Activated CD4-positive, alpha-beta T cell treated with anti-CD3 and anti-CD28 coated beads, Interleukin-2, amount 10 ng/mL, durations not matched to agents 7 days and 5 days (primary cell): ENCODE data around the gene KCNC1. TPM values are rescaled to one million over a fixed set of nuclear protein-coding genes. Genes with fewer than 3 reads are reported as not detected.

Source experiments
- CTCF ChIA-PET: fragments of 350-600 bp; sonication (Branson Sonifier 250); formaldehyde crosslinking; loops from one replicate; lab custom pipeline; 2021; ENCODE audit warnings: antibody characterized with exemption; lab: Charles Lee
- POLR2A ChIA-PET: fragments of 350-600 bp; sonication (Branson Sonifier 250); formaldehyde crosslinking; loops from one replicate; lab custom pipeline; 2021; ENCODE audit warnings: antibody characterized with exemption; lab: Charles Lee
- DNase-seq: peaks from one replicate; pipeline ENCODE4 v3.0.0-alpha.2; 2020
- H3K27ac Mint-ChIP-seq: one replicate; pipeline ENCODE4 v1.8.0; 2021; ENCODE audit warnings: mild to moderate bottlenecking, moderate library complexity, mixed read lengths
- H3K27me3 Mint-ChIP-seq: one replicate; pipeline ENCODE4 v1.8.0; 2021; ENCODE audit warnings: mixed read lengths
- H3K36me3 Mint-ChIP-seq: one replicate; pipeline ENCODE4 v1.8.0; 2021; ENCODE audit warnings: low read depth, mixed read lengths
- H3K4me1 Mint-ChIP-seq: one replicate; pipeline ENCODE4 v1.8.0; 2021; ENCODE audit warnings: mixed read lengths
- H3K4me3 Mint-ChIP-seq: one replicate; pipeline ENCODE4 v1.8.0; 2021; ENCODE audit warnings: mild to moderate bottlenecking, moderate library complexity, mixed read lengths
- H3K9me3 Mint-ChIP-seq: one replicate; pipeline ENCODE4 v1.8.0; 2021; ENCODE audit warnings: mixed read lengths
- total RNA-seq, 2 experiments: library from RNA; stranded (reverse); gene quantifications; one replicate each; pipeline ENCODE4 v1.2.3, GENCODE V29; 2021

KCNC1 gene
- total RNA-seq, 2 experiments from 2014 or later = not detected

DNA sequence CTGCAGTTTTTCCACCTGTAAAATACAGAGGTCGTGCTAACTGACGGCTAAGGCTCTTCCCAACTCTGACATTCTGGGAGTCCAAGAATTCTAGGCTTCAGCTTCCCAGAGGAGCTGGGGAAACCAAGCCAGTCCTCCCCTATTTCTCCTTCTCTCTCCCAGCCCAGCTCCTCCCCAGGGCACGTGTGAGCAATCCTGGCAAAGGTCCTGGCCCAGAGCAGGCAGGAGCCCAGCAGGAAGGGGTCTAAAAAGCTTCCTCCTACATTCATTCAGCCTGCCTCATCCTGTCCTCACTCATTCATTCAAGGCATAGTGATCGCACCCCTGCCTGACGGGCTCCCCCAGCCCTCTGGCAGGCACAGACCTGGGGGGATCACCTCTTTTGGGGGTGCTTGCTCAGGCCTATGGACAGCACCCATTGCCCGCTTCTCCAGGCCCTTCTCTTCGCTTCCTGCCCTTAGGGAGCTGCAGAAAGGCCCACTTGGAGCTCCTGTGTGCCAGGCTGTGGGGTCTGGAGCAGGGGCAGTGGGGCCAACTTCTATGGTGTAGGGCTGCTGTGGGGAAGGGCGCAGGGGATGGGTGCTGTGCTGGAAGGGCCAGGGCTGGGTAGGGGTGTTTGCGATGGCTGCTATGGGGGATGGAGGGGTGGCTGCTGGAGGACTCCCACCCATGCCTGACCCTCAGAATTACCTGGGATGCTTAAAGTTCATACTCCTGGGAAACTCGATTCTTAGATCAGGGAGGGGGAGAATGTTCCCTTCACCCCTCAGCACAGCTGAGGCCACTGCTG is 9.8 kb downstream of the KCNC1 start:
- H3K4me1 Mint-ChIP-seq = no peaks in the 10 kb centered on the region
- no peak for DNase-seq
- no peak overlapping the region for H3K27ac Mint-ChIP-seq
- H3K36me3 Mint-ChIP-seq = no peaks in the 10 kb centered on the region
- no peaks in the 10 kb centered on the region for H3K9me3 Mint-ChIP-seq
- POLR2A ChIA-PET = no interaction called here
- peaks cover 5% of the 10 kb centered on the region for H3K27me3 Mint-ChIP-seq
- no peak overlapping the region for H3K4me3 Mint-ChIP-seq
- CTCF ChIA-PET = interaction anchor here (0.9 to 1.8 kb wide), 3 partner anchors 11 to 12 kb away, joined by 3 to 4 read pairs (median 3); no protein-coding TSS in a partner anchor

- no peaks in the 10 kb centered on the region for H3K36me3 Mint-ChIP-seq
- H3K4me1 Mint-ChIP-seq = no peaks in the 10 kb centered on the region
- CTCF ChIA-PET = interaction anchor here (0.9 kb wide), 1 partner anchor 12 kb away, joined by 3 read pairs; no protein-coding TSS in a partner anchor
- H3K27ac Mint-ChIP-seq = no peak overlapping the region
- DNase-seq = no peak
- H3K4me3 Mint-ChIP-seq = no peak overlapping the region
- H3K9me3 Mint-ChIP-seq = no peaks in the 10 kb centered on the region
- H3K27me3 Mint-ChIP-seq = peaks cover 3% of the 10 kb centered on the region
- POLR2A ChIA-PET = no interaction called here
Observed at GRCh38 chr11:17745023-17745772, 10.6 kb downstream of the KCNC1 start.

- Mint-ChIP-seq H3K27ac (no peak overlapping the region), H3K27me3 (no peaks in the 10 kb centered on the region), H3K9me3 (no peaks in the 10 kb centered on the region), H3K36me3 (no peaks in the 10 kb centered on the region), H3K4me3 (no peak overlapping the region), H3K4me1 (no peaks in the 10 kb centered on the region)
- CTCF ChIA-PET = interaction anchor here (1.0 to 1.1 kb wide), 2 partner anchors 15 to 24 kb away, joined by 3 read pairs; no protein-coding TSS in a partner anchor
- DNase-seq = no peak
- POLR2A ChIA-PET = no interaction called here
Observed at GRCh38 chr11:17746096-17746495, 11.5 kb downstream of the KCNC1 start.

DNA sequence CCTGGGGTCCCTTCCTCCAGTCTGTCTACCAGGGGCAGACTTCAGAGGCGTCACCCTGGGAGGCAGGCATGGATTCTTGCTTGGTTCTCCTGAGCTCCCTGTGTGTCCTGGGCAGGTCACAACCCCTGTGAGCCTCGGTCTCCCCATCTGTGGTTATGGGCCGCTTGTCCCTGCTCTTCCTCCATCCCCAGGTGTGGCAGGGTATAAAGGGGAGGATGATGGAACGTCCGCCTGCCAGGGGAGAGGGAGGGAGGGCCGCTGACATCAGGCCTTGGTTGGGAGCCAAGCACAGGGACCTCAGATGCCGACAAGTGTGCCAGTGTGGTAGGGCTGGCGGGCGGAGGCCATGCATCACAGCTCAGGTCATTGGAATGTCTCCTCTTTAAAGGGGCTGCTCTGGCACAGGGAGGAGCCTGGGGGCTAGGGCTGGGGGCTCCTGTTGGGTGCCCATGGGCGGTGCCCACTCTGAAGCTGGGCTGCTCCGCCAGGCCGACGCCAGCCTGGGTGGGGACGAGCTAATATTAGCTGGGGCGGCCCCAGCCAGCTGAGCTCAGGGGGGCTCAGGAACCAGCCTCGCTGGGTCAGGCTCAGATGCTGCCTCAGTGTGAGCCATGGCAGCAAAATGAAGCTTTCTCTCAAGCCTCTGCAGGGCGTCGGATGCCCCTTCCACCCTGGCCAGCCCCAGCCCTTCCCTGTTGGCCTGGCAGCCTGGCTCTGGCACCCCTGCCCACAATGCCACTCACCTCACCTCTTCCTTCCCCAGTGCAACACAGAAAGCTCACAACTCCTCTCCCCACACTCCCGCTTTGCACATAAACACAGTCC is 12.8 kb downstream of the KCNC1 start:
- POLR2A ChIA-PET = no interaction called here
- no peaks in the 10 kb centered on the region for H3K36me3 Mint-ChIP-seq
- H3K4me3 Mint-ChIP-seq = no peak overlapping the region
- H3K4me1 Mint-ChIP-seq = no peaks in the 10 kb centered on the region
- no peaks in the 10 kb centered on the region for H3K9me3 Mint-ChIP-seq
- H3K27me3 Mint-ChIP-seq = no peaks in the 10 kb centered on the region
- no peak overlapping the region for H3K27ac Mint-ChIP-seq
- CTCF ChIA-PET = interaction anchor here (1.1 kb wide), 1 partner anchor 23 kb away, joined by 3 read pairs; no protein-coding TSS in a partner anchor
- no peak for DNase-seq

- no peaks in the 10 kb centered on the region for H3K27me3 Mint-ChIP-seq
- CTCF ChIA-PET = no interaction called here
- no peaks in the 10 kb centered on the region for H3K9me3 Mint-ChIP-seq
- H3K36me3 Mint-ChIP-seq = no peaks in the 10 kb centered on the region
- DNase-seq = no peak
- H3K4me1 Mint-ChIP-seq = no peaks in the 10 kb centered on the region
- H3K27ac Mint-ChIP-seq = no peak overlapping the region
- POLR2A ChIA-PET = no interaction called here
- H3K4me3 Mint-ChIP-seq = no peak overlapping the region
Observed at GRCh38 chr11:17748044-17748443, 13.5 kb downstream of the KCNC1 start.

DNA sequence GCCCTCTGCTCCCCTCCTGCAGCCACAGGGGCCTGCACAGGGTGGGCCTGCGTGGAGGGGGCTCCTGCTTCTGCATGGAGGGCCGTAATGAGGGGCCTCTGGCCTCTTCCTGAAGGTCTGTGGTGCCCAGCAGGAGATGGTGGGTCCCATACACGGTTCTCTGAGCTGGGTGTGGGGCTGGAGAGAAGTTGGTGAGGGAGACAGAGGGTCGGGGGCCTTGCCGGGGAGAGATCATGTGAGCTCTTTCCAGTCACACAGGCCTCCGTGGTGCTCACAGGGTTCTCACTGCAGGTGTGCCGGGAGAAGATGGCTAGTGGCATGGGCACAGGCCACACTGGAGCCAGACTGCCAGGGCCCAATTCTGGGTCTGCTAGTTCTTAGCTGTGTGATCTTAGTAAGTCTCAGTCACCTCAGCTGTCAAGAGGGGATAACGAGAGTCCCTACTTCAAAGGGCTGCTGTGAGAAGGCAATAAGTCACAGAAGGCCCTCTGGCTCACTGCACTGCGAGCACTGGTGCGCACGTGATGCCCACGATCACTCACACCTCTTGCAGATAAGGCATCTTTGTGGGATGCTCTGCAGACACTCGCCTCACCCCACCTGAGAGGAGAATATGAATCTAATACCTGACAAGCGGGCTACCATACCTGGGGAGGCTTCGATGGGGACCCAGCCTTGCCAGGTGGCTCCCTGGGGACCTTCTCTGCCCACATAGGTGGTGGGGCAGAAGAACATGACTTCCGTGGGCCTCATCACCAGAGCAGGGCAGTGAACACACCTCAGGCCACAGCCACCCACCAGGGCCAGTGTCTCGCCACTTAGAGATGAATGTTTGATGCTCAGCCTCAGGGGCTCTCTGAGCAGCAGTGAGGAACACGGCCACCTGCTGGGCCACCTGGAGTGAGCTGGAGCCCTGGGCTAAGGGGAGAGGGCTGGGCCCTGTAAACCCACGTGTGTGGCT is 14.5 kb downstream of the KCNC1 start:
- Mint-ChIP-seq H3K36me3 (no peaks in the 10 kb centered on the region), H3K27me3 (no peaks in the 10 kb centered on the region), H3K9me3 (no peaks in the 10 kb centered on the region), H3K4me3 (no peak overlapping the region), H3K4me1 (no peaks in the 10 kb centered on the region), H3K27ac (no peak overlapping the region)
- ChIA-PET CTCF (no interaction called here), POLR2A (no interaction called here)
- DNase-seq = no peak

GRCh38 chr11:17750013-17750800 is 15.6 kb downstream of the KCNC1 start:
- Mint-ChIP-seq H3K4me1 (no peaks in the 10 kb centered on the region), H3K9me3 (no peaks in the 10 kb centered on the region), H3K27me3 (no peaks in the 10 kb centered on the region), H3K4me3 (no peak overlapping the region), H3K36me3 (no peaks in the 10 kb centered on the region), H3K27ac (no peak overlapping the region)
- no peak for DNase-seq
- ChIA-PET POLR2A (no interaction called here), CTCF (no interaction called here)

- Mint-ChIP-seq H3K36me3 (no peaks in the 10 kb centered on the region), H3K27ac (no peak overlapping the region), H3K4me3 (no peak overlapping the region), H3K4me1 (no peaks in the 10 kb centered on the region), H3K9me3 (no peaks in the 10 kb centered on the region), H3K27me3 (no peaks in the 10 kb centered on the region)
- no peak for DNase-seq
- ChIA-PET POLR2A (no interaction called here), CTCF (no interaction called here)
Observed at GRCh38 chr11:17750801-17751165, 16.2 kb downstream of the KCNC1 start.

DNA sequence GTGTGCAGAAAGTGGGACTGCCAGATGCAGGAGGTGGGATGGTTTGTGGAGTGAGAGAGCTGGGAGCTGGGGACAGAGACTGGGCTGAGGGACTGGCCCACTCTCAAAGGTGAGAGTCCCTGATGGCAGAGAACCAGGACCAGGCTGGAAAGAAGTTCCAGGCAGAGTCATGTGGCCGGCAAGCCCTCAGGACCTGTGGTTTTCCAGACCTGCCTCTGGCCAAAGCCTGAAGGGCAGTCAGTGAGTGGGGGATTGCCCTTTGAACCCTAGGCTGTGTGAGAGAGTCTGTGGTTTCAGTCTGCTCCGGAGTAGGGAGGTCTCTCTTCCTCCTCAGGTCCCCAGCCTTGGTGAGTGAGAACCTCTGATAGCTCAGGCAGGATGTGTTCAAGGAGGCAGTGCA is 17.0 kb downstream of the KCNC1 start:
- Mint-ChIP-seq H3K9me3 (no peaks in the 10 kb centered on the region), H3K27ac (no peak overlapping the region), H3K4me3 (no peak overlapping the region), H3K36me3 (no peaks in the 10 kb centered on the region), H3K27me3 (no peaks in the 10 kb centered on the region), H3K4me1 (no peaks in the 10 kb centered on the region)
- POLR2A ChIA-PET = no interaction called here
- DNase-seq = no peak
- CTCF ChIA-PET = interaction anchor here (1.4 kb wide), 1 partner anchor 10 kb away, joined by 3 read pairs; no protein-coding TSS in a partner anchor

DNA sequence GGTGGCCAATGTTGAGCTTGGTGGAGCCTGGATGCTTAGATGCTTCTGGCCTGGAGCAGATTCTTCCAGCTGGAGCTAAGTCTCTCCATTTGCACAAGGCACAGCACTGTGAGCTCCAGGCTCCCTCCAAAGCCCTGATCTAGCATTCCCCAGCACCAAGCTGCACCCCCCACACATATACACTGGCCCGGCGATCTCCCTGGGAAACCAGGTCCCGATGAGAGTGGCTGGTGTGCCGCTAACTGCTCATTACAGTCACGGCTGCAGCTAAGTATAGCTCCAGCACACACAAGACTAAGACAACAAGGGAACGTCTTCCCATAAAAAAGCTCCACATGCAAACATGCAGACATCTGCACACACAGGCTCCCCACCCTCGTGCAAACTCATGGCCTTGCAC is 17.6 kb downstream of the KCNC1 start:
- Mint-ChIP-seq H3K4me1 (no peaks in the 10 kb centered on the region), H3K9me3 (no peaks in the 10 kb centered on the region), H3K27ac (no peak overlapping the region), H3K4me3 (no peak overlapping the region), H3K36me3 (no peaks in the 10 kb centered on the region), H3K27me3 (no peaks in the 10 kb centered on the region)
- POLR2A ChIA-PET = no interaction called here
- CTCF ChIA-PET = interaction anchor here (1.4 kb wide), 1 partner anchor 9 kb away, joined by 3 read pairs; no protein-coding TSS in a partner anchor
- DNase-seq = no peak

DNA sequence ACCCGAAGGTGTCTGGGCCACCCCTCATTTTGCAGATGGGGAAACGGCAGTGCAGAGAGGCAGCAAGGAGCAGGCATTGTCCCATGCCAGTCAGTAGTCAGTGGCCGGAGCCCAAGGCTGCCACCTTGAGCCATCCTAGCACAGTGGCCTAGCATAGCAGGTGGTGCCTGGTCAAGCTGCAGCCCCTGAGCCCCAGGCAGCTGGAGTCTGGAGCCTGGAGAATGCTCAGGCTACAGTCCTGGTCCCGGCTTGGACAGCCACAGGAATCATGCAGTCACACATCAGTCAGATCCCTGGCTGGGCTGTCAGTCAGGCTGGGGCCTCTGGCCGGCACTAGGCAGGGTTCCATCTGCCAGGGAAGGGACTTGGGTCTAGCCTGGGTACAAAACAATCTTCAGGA is 18.6 kb downstream of the KCNC1 start:
- Mint-ChIP-seq H3K9me3 (no peaks in the 10 kb centered on the region), H3K4me1 (no peaks in the 10 kb centered on the region), H3K36me3 (no peaks in the 10 kb centered on the region), H3K4me3 (no peak overlapping the region), H3K27ac (no peak overlapping the region), H3K27me3 (no peaks in the 10 kb centered on the region)
- ChIA-PET POLR2A (no interaction called here), CTCF (interaction anchor here (1.4 kb wide), 1 partner anchor 8 kb away, joined by 3 read pairs; no protein-coding TSS in a partner anchor)
- no peak for DNase-seq
